ENCODE measurements around the gene PRKG1. TPM values are rescaled to one million over a fixed set of nuclear protein-coding genes. Genes with fewer than 3 reads are reported as not detected.

PRKG1 gene
- total RNA-seq, 4 donors from 2014 or later, result 24.0 to 89.1 (median 45.7) TPM

GRCh38 chr10:51888263-51888662 is 814.0 kb downstream of the PRKG1 start:
- H3K36me3 ChIP-seq, result no peaks in the 10 kb centered on the region
- no peak overlapping the region for H3K4me3 ChIP-seq
- H3K9me3 ChIP-seq, result no peaks in the 10 kb centered on the region
- H3K4me1 ChIP-seq, result no peaks in the 10 kb centered on the region
- no peak overlapping the region for H3K27ac ChIP-seq
- TF ChIP-seq POLR2A (IDR thresholded peaks at IDR 0.05) (no peak), CTCF (IDR thresholded peaks at IDR 0.05) (no peak)
- no peaks in the 10 kb centered on the region for H3K27me3 ChIP-seq
- DNase-seq, result no peak

- Histone ChIP-seq H3K27ac (no peak overlapping the region), H3K4me3 (no peak overlapping the region), H3K27me3 (no peaks in the 10 kb centered on the region), H3K9me3 (no peaks in the 10 kb centered on the region), H3K4me1 (no peaks in the 10 kb centered on the region), H3K36me3 (no peaks in the 10 kb centered on the region)
- no peak for DNase-seq
- TF ChIP-seq CTCF (IDR thresholded peaks at IDR 0.05), result no peak
- no peak for TF ChIP-seq POLR2A (IDR thresholded peaks at IDR 0.05)
Measured at GRCh38 chr10:51892313-51892712, 818.0 kb downstream of the PRKG1 start.

GRCh38 chr10:51892965-51893658 is 818.8 kb downstream of the PRKG1 start:
- TF ChIP-seq CTCF (IDR thresholded peaks at IDR 0.05) (peak in 3 of 6 experiments; percentile 15 to 39 (median 35)), POLR2A (IDR thresholded peaks at IDR 0.05) (no peak)
- H3K9me3 ChIP-seq, result no peaks in the 10 kb centered on the region
- no peak for DNase-seq

GRCh38 chr10:51894771-51895578 is 820.7 kb downstream of the PRKG1 start:
- H3K27ac ChIP-seq, result no peak overlapping the region
- H3K4me3 ChIP-seq, result no peak overlapping the region
- DNase-seq, result peak in 1 of 3 donors; percentile 47
- TF ChIP-seq POLR2A (IDR thresholded peaks at IDR 0.05) (no peak), CTCF (IDR thresholded peaks at IDR 0.05) (no peak)
- no peaks in the 10 kb centered on the region for H3K27me3 ChIP-seq
- no peaks in the 10 kb centered on the region for H3K9me3 ChIP-seq
- H3K36me3 ChIP-seq, result no peaks in the 10 kb centered on the region
- H3K4me1 ChIP-seq, result no peaks in the 10 kb centered on the region

More at GRCh38 chr10:51892965-51893658, 818.8 kb downstream of the PRKG1 start:
- H3K27ac ChIP-seq, result no peak overlapping the region
- no peak overlapping the region for H3K4me3 ChIP-seq
- no peaks in the 10 kb centered on the region for H3K4me1 ChIP-seq
- H3K36me3 ChIP-seq, result no peaks in the 10 kb centered on the region
- H3K27me3 ChIP-seq, result no peaks in the 10 kb centered on the region

GRCh38 chr10:51896849-51897248 is 822.6 kb downstream of the PRKG1 start:
- H3K9me3 ChIP-seq, result no peaks in the 10 kb centered on the region
- H3K27ac ChIP-seq, result no peak overlapping the region
- no peak overlapping the region for H3K4me3 ChIP-seq
- no peaks in the 10 kb centered on the region for H3K27me3 ChIP-seq
- TF ChIP-seq POLR2A (IDR thresholded peaks at IDR 0.05) (no peak), CTCF (IDR thresholded peaks at IDR 0.05) (no peak)
- no peak for DNase-seq
- no peaks in the 10 kb centered on the region for H3K36me3 ChIP-seq
- H3K4me1 ChIP-seq, result no peaks in the 10 kb centered on the region

Data from Peyer's patch (tissue), 4 donors.